Endodermal cell (in vitro differentiated cells): ENCODE measurements around the gene KCNIP3. TPM values are rescaled to one million over a fixed set of nuclear protein-coding genes. Genes with fewer than 3 reads are reported as not detected.

Source experiments
- DNase-seq: peaks from one replicate; pipeline ENCODE4 v3.0.0-alpha.2; 2017
- H3K27ac ChIP-seq: 2 replicates; pipeline ENCODE4 v1.5.1; 2013; ENCODE audit warnings: mild to moderate bottlenecking, low read depth, low read length, moderate library complexity
- H3K27me3 ChIP-seq: 2 replicates; pipeline ENCODE4 v1.6.1; 2013; ENCODE audit warnings: mild to moderate bottlenecking, low read length, moderate library complexity; ENCODE audit not compliant: insufficient read depth, control insufficient read depth, poor library complexity, severe bottlenecking
- H3K36me3 ChIP-seq: 2 replicates; pipeline ENCODE4 v1.7.0; 2013; ENCODE audit warnings: mild to moderate bottlenecking, low read length, moderate library complexity; ENCODE audit not compliant: control insufficient read depth, insufficient read depth
- H3K4me1 ChIP-seq: one replicate; pipeline ENCODE4 v1.7.0; 2013; ENCODE audit warnings: low read length; ENCODE audit not compliant: control insufficient read depth, insufficient read depth
- H3K4me3 ChIP-seq: 2 replicates; pipeline ENCODE4 v1.5.1; 2013; ENCODE audit warnings: mild to moderate bottlenecking, low read length, moderate library complexity
- H3K9ac ChIP-seq: 2 replicates; pipeline ENCODE4 v1.6.1; 2013; ENCODE audit warnings: mild to moderate bottlenecking, low read length, moderate library complexity; ENCODE audit not compliant: poor library complexity, severe bottlenecking; ENCODE audit errors: extremely low read depth
- H3K9me3 ChIP-seq: 2 replicates; pipeline ENCODE4 v1.6.1; 2013; ENCODE audit warnings: mild to moderate bottlenecking, low read length, moderate library complexity; ENCODE audit not compliant: control insufficient read depth
- H3K27ac Mint-ChIP-seq: 2 replicates; pipeline ENCODE4 v1.8.0; 2020; ENCODE audit warnings: mixed read lengths
- H3K27me3 Mint-ChIP-seq: 2 replicates; pipeline ENCODE4 v1.8.0; 2021; ENCODE audit warnings: mild to moderate bottlenecking, mixed read lengths; ENCODE audit not compliant: insufficient read depth
- H3K36me3 Mint-ChIP-seq: 2 replicates; pipeline ENCODE4 v1.8.0; 2020; ENCODE audit warnings: low read depth, mixed read lengths
- H3K4me1 Mint-ChIP-seq: 2 replicates; pipeline ENCODE4 v1.8.0; 2020; ENCODE audit warnings: mixed read lengths
- H3K4me3 Mint-ChIP-seq: 2 replicates; pipeline ENCODE4 v1.8.0; 2020; ENCODE audit warnings: mild to moderate bottlenecking, moderate library complexity, mixed read lengths
- H3K9me3 Mint-ChIP-seq: 2 replicates; pipeline ENCODE4 v1.8.0; 2020; ENCODE audit warnings: mild to moderate bottlenecking, mixed read lengths
- CTCF ChIP-seq: fragments of 200-600 bp; sonication (generic); conservative IDR thresholded peaks from 2 replicates; pipeline ENCODE4 v1.5.0; 2021; ENCODE audit warnings: antibody characterized with exemption, mild to moderate bottlenecking
- WGBS, 2 experiments: methylation state at CpG; one replicate each; pipeline versions ENCODE4 v1.1.5 to v1.1.7; 2013; ENCODE audit warnings: missing lambda C conversion rate in 2 of 2, mixed read lengths in 1 of 2; ENCODE audit not compliant: insufficient coverage in 1 of 2, insufficient read length in 1 of 2; 5-methylcytosine and 5-hydroxymethylcytosine counted together
- total RNA-seq, 2 donors: library from RNA; stranded (reverse); fragmentation: NEBNext Ultra II Directional in 1 of 2; extraction: Animal tissue kit (Norgen Biotek cat#: 25700) in 1 of 2; gene quantifications; 2 replicates in 1 of 2; 3 replicates in 1 of 2; pipeline ENCODE4 v1.2.1, GENCODE V29; 2021

KCNIP3 gene
- total RNA-seq, 2 donors from 2014 or later = 0.26 to 1.3 TPM

- no peak for DNase-seq
- Histone ChIP-seq H3K36me3 (no peaks in the 10 kb centered on the region), H3K4me1 (no peaks in the 10 kb centered on the region), H3K9ac (no peak overlapping the region), H3K9me3 (no peaks in the 10 kb centered on the region), H3K27me3 (peaks cover 77% of the 10 kb centered on the region), H3K27ac (no peak overlapping the region), H3K4me3 (peak overlapping the region; percentile 77)
- TF ChIP-seq CTCF = no peak
- Mint-ChIP-seq H3K27ac (no peak overlapping the region), H3K36me3 (no peaks in the 10 kb centered on the region), H3K9me3 (no peaks in the 10 kb centered on the region), H3K4me1 (no peaks in the 10 kb centered on the region), H3K4me3 (peak overlapping the region; percentile 58), H3K27me3 (peaks cover 82% of the 10 kb centered on the region)
- WGBS, 2 experiments = 0% methylated on average over 15 to 88 of the region's 88 CpGs
These were observed 49.1 kb downstream of the KCNIP3 start for GRCh38 chr2:95346231-95346737.

- peak overlapping the region; percentile 39 for H3K4me3 Mint-ChIP-seq
- H3K27me3 Mint-ChIP-seq = peaks cover 83% of the 10 kb centered on the region
- H3K36me3 Mint-ChIP-seq = no peaks in the 10 kb centered on the region
- H3K27ac ChIP-seq = no peak overlapping the region
- H3K36me3 ChIP-seq = no peaks in the 10 kb centered on the region
- no peaks in the 10 kb centered on the region for H3K4me1 Mint-ChIP-seq
- WGBS, 2 experiments = 19 to 27% methylated on average over 40 to 78 of the region's 78 CpGs
- no peak overlapping the region for H3K9ac ChIP-seq
- H3K9me3 Mint-ChIP-seq = no peaks in the 10 kb centered on the region
- no peaks in the 10 kb centered on the region for H3K4me1 ChIP-seq
- no peak overlapping the region for H3K4me3 ChIP-seq
- H3K27ac Mint-ChIP-seq = no peak overlapping the region
- H3K9me3 ChIP-seq = no peaks in the 10 kb centered on the region
- DNase-seq = peak; percentile 80
- H3K27me3 ChIP-seq = peaks cover 70% of the 10 kb centered on the region
- peak; percentile 20 for TF ChIP-seq CTCF
These were observed 49.9 kb downstream of the KCNIP3 start for GRCh38 chr2:95346738-95347671.

- no peaks in the 10 kb centered on the region for H3K36me3 ChIP-seq
- H3K4me1 Mint-ChIP-seq = no peaks in the 10 kb centered on the region
- H3K36me3 Mint-ChIP-seq = no peaks in the 10 kb centered on the region
- no peak overlapping the region for H3K27ac ChIP-seq
- peaks cover 63% of the 10 kb centered on the region for H3K27me3 ChIP-seq
- 85 to 91% methylated on average over 12 to 22 of the region's 22 CpGs for WGBS, 2 experiments
- no peaks in the 10 kb centered on the region for H3K9me3 ChIP-seq
- TF ChIP-seq CTCF = no peak
- no peak overlapping the region for H3K27ac Mint-ChIP-seq
- H3K9me3 Mint-ChIP-seq = no peaks in the 10 kb centered on the region
- DNase-seq = no peak
- H3K27me3 Mint-ChIP-seq = peaks cover 76% of the 10 kb centered on the region
- H3K4me1 ChIP-seq = no peaks in the 10 kb centered on the region
- no peak overlapping the region for H3K9ac ChIP-seq
- no peak overlapping the region for H3K4me3 Mint-ChIP-seq
- H3K4me3 ChIP-seq = no peak overlapping the region
These were observed 50.8 kb downstream of the KCNIP3 start for GRCh38 chr2:95347681-95348608.
